DND-41 (cell line): ENCODE results near the gene PRSS57.

ENCODE experiments used
- ATAC-seq: fragments of 200-7000 bp; cut with Tn5 transposase; 3 replicates; pipeline ENCODE4 v1.9.1; 2021; ENCODE audit warnings: low read depth; ENCODE audit not compliant: insufficient read depth
- DNase-seq: peaks from one replicate; pipeline ENCODE4 v3.0.0-alpha.2; 2020
- H2AFZ ChIP-seq: 2 replicates; pipeline ENCODE4 v1.6.0; 2012; ENCODE audit warnings: low read depth, low read length
- H3K27ac ChIP-seq: 2 replicates; pipeline ENCODE4 v1.5.1; 2012; ENCODE audit warnings: low read length, inconsistent platforms
- H3K27me3 ChIP-seq: fragments of 200-600 bp; sonication (generic); 2 replicates; pipeline ENCODE4 v1.6.0; 2012; ENCODE audit warnings: low read length, mild to moderate bottlenecking, inconsistent platforms; ENCODE audit not compliant: insufficient read depth, poor library complexity
- H3K36me3 ChIP-seq: 2 replicates; pipeline ENCODE4 v1.5.1; 2012; ENCODE audit warnings: low read length, inconsistent platforms; ENCODE audit not compliant: insufficient read depth
- H3K4me1 ChIP-seq: 2 replicates; pipeline ENCODE4 v1.5.1; 2012; ENCODE audit warnings: mild to moderate bottlenecking, low read length; ENCODE audit not compliant: insufficient read depth
- H3K4me2 ChIP-seq: 2 replicates; pipeline ENCODE4 v1.6.0; 2012; ENCODE audit warnings: mild to moderate bottlenecking, moderate library complexity, low read length, inconsistent platforms; ENCODE audit not compliant: insufficient read depth
- H3K4me3 ChIP-seq, 2 experiments: fragments of 200-600 bp in 1 of 2; shearing (Covaris generic) in 1 of 2; 2 replicates each; pipeline ENCODE4 v1.5.1; 2012 to 2016; ENCODE audit warnings: inconsistent platforms in 2 of 2, low read length in 2 of 2, mild to moderate bottlenecking in 2 of 2, low read depth in 1 of 2, moderate library complexity in 1 of 2
- H3K79me2 ChIP-seq: 2 replicates; pipeline ENCODE4 v1.6.0; 2012; ENCODE audit warnings: low read length, inconsistent platforms; ENCODE audit not compliant: insufficient read depth
- H3K9ac ChIP-seq: 2 replicates; pipeline ENCODE4 v1.6.0; 2012; ENCODE audit warnings: low read depth, mild to moderate bottlenecking, inconsistent platforms, low read length, moderate library complexity
- H3K9me3 ChIP-seq: 2 replicates; pipeline ENCODE4 v1.5.1; 2012; ENCODE audit warnings: low read length, moderate library complexity, mild to moderate bottlenecking, inconsistent platforms; ENCODE audit not compliant: insufficient read depth, severe bottlenecking
- H4K20me1 ChIP-seq: 2 replicates; pipeline ENCODE4 v1.6.0; 2012; ENCODE audit warnings: low read length; ENCODE audit not compliant: insufficient read depth
- CTCF ChIP-seq: IDR thresholded peaks from 2 replicates; pipeline ENCODE4 v1.5.1; 2012; ENCODE audit warnings: borderline replicate concordance, low read length, moderate library complexity, mild to moderate bottlenecking; ENCODE audit not compliant: poor library complexity, severe bottlenecking; ENCODE audit errors: extremely low read depth
- EZH2 ChIP-seq: IDR thresholded peaks from 3 replicates; pipeline ENCODE4 v1.6.1; 2012; ENCODE audit warnings: borderline replicate concordance, low read depth, mild to moderate bottlenecking, moderate library complexity, low read length, inconsistent platforms; ENCODE audit not compliant: severe bottlenecking

Gene PRSS57

DNA sequence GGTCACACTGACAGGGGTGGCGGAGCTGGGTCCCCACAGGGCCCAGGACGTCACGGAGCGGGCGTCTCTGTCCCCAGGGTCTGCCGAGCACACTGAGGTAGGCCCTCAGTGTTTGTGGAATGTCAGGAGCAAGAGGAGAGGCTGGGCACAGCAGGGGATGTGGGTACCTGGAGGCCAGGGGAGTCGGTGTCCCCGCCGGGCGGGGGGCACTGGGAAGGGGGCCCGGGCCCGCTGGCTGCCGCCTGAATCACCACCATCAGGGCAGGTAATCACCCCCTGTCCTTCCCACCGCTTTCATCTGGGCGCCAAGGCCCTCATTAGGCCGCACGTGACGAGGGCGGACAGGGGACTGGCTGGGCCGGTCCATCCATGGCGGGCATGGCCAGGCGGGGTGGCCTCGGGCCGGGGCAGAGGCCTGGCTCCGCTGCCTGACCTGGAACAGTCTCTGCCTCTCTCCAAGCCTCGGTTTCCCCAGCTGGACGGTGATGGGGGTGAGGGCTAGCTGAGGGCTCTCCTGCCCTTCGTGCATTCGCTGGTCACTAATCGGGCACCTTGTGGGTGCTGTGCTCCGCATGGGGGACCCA lies 54.6 kb downstream of the PRSS57 start:
- Histone ChIP-seq H3K4me2 (no peak overlapping the region), H3K4me1 (no peaks in the 10 kb centered on the region), H3K27ac (no peak overlapping the region), H3K9ac (no peak overlapping the region), H2AFZ (no peak overlapping the region), H3K79me2 (no peaks in the 10 kb centered on the region), H3K9me3 (no peaks in the 10 kb centered on the region), H4K20me1 (peaks cover 2% of the 10 kb centered on the region; the same call in 1 of the 2 replicates), H3K27me3 (no peaks in the 10 kb centered on the region), H3K36me3 (peaks cover 5% of the 10 kb centered on the region), H3K4me3 (no peak overlapping the region)
- no peak for DNase-seq
- ATAC-seq, result no peak
- no peak for TF ChIP-seq EZH2

GRCh38 chr19:640161-640558 lies 55.1 kb downstream of the PRSS57 start:
- Histone ChIP-seq H3K9ac (no peak overlapping the region), H2AFZ (no peak overlapping the region), H3K79me2 (no peaks in the 10 kb centered on the region), H3K27ac (no peak overlapping the region), H3K9me3 (no peaks in the 10 kb centered on the region), H4K20me1 (peaks cover 2% of the 10 kb centered on the region; the same call in 1 of the 2 replicates), H3K27me3 (no peaks in the 10 kb centered on the region), H3K36me3 (peaks cover 5% of the 10 kb centered on the region), H3K4me1 (no peaks in the 10 kb centered on the region), H3K4me2 (no peak overlapping the region), H3K4me3 (no peak overlapping the region)
- DNase-seq (no peak), ATAC-seq (no peak)
- TF ChIP-seq EZH2 (no peak), CTCF (no peak)

GRCh38 chr19:639253-640160 lies 55.7 kb downstream of the PRSS57 start, which contains the start of gene FGF22:
TSS of gene FGF22 (plus strand) at chr19:639879. CDS start at chr19:639926, 47 bp downstream.
- Histone ChIP-seq H3K27ac (no peak within 1 kb of the TSS), H3K4me2 (no peak within 1 kb of the TSS), H3K27me3 (no peaks in the 10 kb centered on the region), H3K79me2 (no peaks in the 10 kb centered on the region; the same call in 1 of the 2 replicates), H4K20me1 (peaks cover 2% of the 10 kb centered on the region; the same call in 1 of the 2 replicates), H3K36me3 (peaks cover 2% of the 10 kb centered on the region), H2AFZ (no peak within 1 kb of the TSS), H3K9me3 (no peaks in the 10 kb centered on the region), H3K4me3 (no peak within 1 kb of the TSS), H3K4me1 (peaks cover 4% of the 10 kb centered on the region; the same call in 1 of the 2 replicates), H3K9ac (no peak within 1 kb of the TSS)
- DNase-seq, result no peak
- TF ChIP-seq CTCF (no peak), EZH2 (no peak)
- no peak for ATAC-seq

DNA sequence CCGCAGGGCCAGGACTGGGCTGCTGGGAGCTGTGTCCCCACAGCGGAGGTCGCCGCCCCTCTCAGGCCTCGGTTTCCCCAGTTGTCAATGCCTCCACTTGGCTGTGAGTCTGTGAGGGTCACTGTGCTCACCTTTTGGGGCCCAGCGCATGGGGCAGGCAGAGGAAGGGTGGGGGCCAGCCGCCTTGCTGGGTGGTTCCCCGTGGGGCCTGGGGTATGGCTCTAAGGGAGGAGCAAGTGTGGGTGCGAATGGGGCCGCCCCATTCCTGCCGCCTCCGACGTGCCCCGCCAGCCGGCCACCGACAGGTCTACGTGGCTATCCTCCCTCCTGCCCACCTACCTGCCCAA lies 56.4 kb downstream of the PRSS57 start:
- Histone ChIP-seq H3K27me3 (no peaks in the 10 kb centered on the region), H3K9ac (no peak overlapping the region)

More for the DNA sequence above, 56.4 kb downstream of the PRSS57 start:
- Histone ChIP-seq H3K27ac (no peak overlapping the region), H3K79me2 (peaks cover 6% of the 10 kb centered on the region), H3K4me3 (no peak overlapping the region), H3K9me3 (no peaks in the 10 kb centered on the region), H2AFZ (no peak overlapping the region), H3K4me1 (peaks cover 11% of the 10 kb centered on the region), H3K4me2 (no peak overlapping the region), H3K36me3 (no peaks in the 10 kb centered on the region), H4K20me1 (0 out of 2 replicates have a peak, but pooled peaks cover 2% of the 10 kb centered on the region)
- TF ChIP-seq CTCF (no peak), EZH2 (no peak)
- no peak for ATAC-seq
- no peak for DNase-seq
